ENCODE results near the gene RXRB. TPM values are rescaled to one million over a fixed set of nuclear protein-coding genes. Genes with fewer than 3 reads are reported as not detected.
A peak's percentile ranks its signal among the peaks of the same experiment; 100 is the strongest.

The RXRB gene
- total and polyA plus RNA-seq, 2 of the 13 experiments (the other 11 are each of a cell fraction or from before 2014, with no cell fraction given), result 26.7 to 55.7 TPM

- TF ChIP-seq ZNF24 (IDR thresholded peaks at IDR 0.05) (no peak), CCAR2 (optimal IDR thresholded peaks at IDR 0.05; ENCODE audit: low read depth, low read length) (no peak), HOXA3 (CRISPR knock-in tag; IDR thresholded peaks at IDR 0.05) (peak; percentile 70), SRF (IDR thresholded peaks at IDR 0.05; ENCODE audit: low read depth, low read length) (peak; percentile 57), PAXIP1 (CRISPR knock-in tag; conservative IDR thresholded peaks at IDR 0.05) (peak; percentile 88), PHF20 (CRISPR knock-in tag; IDR thresholded peaks at IDR 0.05) (peak; percentile 77; the same call in 1 of the 2 replicates), ELF4 (CRISPR knock-in tag; IDR thresholded peaks at IDR 0.05; ENCODE audit: borderline replicate concordance) (no peak), ATF2 (CRISPR knock-in tag; IDR thresholded peaks at IDR 0.05) (peak; percentile 61; the same call in 1 of the 2 replicates), PRDM10 (CRISPR knock-in tag; IDR thresholded peaks at IDR 0.05; ENCODE audit: low read depth) (no peak), ZBTB8A (CRISPR knock-in tag; IDR thresholded peaks at IDR 0.05; ENCODE audit: borderline replicate concordance, low read depth) (0 out of 2 replicates have a peak, but pooled peaks have one; percentile 85), MZF1 (CRISPR knock-in tag; IDR thresholded peaks at IDR 0.05; ENCODE audit: borderline replicate concordance) (no peak), AKAP8 (CRISPR knock-in tag; IDR thresholded peaks at IDR 0.05) (no peak; the same call in none of the 2 replicates), FIP1L1 (IDR thresholded peaks at IDR 0.05; ENCODE audit: borderline replicate concordance, insufficient read depth, low read depth, low read length) (no peak), ZNF746 (CRISPR knock-in tag; IDR thresholded peaks at IDR 0.05) (no peak), ZFP82 (CRISPR knock-in tag; IDR thresholded peaks at IDR 0.05; ENCODE audit: borderline replicate concordance) (no peak), ZBTB46 (CRISPR knock-in tag; IDR thresholded peaks at IDR 0.05; ENCODE audit: borderline replicate concordance) (no peak), RBM22 (optimal IDR thresholded peaks at IDR 0.05; ENCODE audit: low read length) (peak; percentile 58)
Measured at GRCh38 chr6:33248932-33249731, 48.7 kb upstream of the RXRB start (continued).
